ENCODE measurements around the gene LAPTM5.
"Not testable (repeated sequence)": the region's sequence is repeated elsewhere in the genome, so short reads cannot be mapped to it uniquely, and the experiment has no call there.

Gene LAPTM5

GRCh38 chr1:30773722-30774358 is 16.3 kb upstream of the LAPTM5 start:
- in situ Hi-C loops (cut with HindIII; ENCODE audit: low sequenced_read_pairs) = loop anchor here (5.0 kb wide), 2 partner anchors 52 to 93 kb away; partner anchors contain the start of gene MATN1

- in situ Hi-C loops (cut with HindIII; ENCODE audit: low sequenced_read_pairs) = loop anchor here (5.0 kb wide), 2 partner anchors 49 to 96 kb away; partner anchors contain the start of gene MATN1
Observed at GRCh38 chr1:30771005-30771404, 13.4 kb upstream of the LAPTM5 start.

GRCh38 chr1:30770150-30770549 is 12.6 kb upstream of the LAPTM5 start:
- in situ Hi-C loops (cut with HindIII; ENCODE audit: low sequenced_read_pairs) = loop anchor here (5.0 kb wide), 2 partner anchors 48 to 97 kb away; partner anchors contain the start of gene MATN1

GRCh38 chr1:30768830-30769718 is 11.5 kb upstream of the LAPTM5 start:
- in situ Hi-C loops (cut with HindIII; ENCODE audit: low sequenced_read_pairs) = no loop called here

- in situ Hi-C loops (cut with HindIII; ENCODE audit: low sequenced_read_pairs) = no loop called here
Observed at GRCh38 chr1:30768159-30768829, 10.7 kb upstream of the LAPTM5 start.

GRCh38 chr1:30766948-30767347 is 9.4 kb upstream of the LAPTM5 start:
- in situ Hi-C loops (cut with HindIII; ENCODE audit: low sequenced_read_pairs) = not testable (repeated sequence)

GRCh38 chr1:30765556-30766434 is 8.2 kb upstream of the LAPTM5 start:
- in situ Hi-C loops (cut with HindIII; ENCODE audit: low sequenced_read_pairs) = no loop called here

GRCh38 chr1:30764939-30765555 is 7.5 kb upstream of the LAPTM5 start:
- in situ Hi-C loops (cut with HindIII; ENCODE audit: low sequenced_read_pairs) = no loop called here

- in situ Hi-C loops (cut with HindIII; ENCODE audit: low sequenced_read_pairs) = no loop called here
Observed at GRCh38 chr1:30764396-30764795, 6.8 kb upstream of the LAPTM5 start.

GRCh38 chr1:30763651-30764248 is 6.2 kb upstream of the LAPTM5 start:
- in situ Hi-C loops (cut with HindIII; ENCODE audit: low sequenced_read_pairs) = no loop called here

GRCh38 chr1:30762930-30763650 is 5.5 kb upstream of the LAPTM5 start:
- in situ Hi-C loops (cut with HindIII; ENCODE audit: low sequenced_read_pairs) = no loop called here

GRCh38 chr1:30762152-30762929 is 4.8 kb upstream of the LAPTM5 start:
- in situ Hi-C loops (cut with HindIII; ENCODE audit: low sequenced_read_pairs) = no loop called here

- in situ Hi-C loops (cut with HindIII; ENCODE audit: low sequenced_read_pairs) = no loop called here
Observed at GRCh38 chr1:30761381-30762151, 4.0 kb upstream of the LAPTM5 start.

- in situ Hi-C loops (cut with HindIII; ENCODE audit: low sequenced_read_pairs) = no loop called here
Observed at GRCh38 chr1:30760596-30761324, 3.2 kb upstream of the LAPTM5 start.

- in situ Hi-C loops (cut with HindIII; ENCODE audit: low sequenced_read_pairs) = no loop called here
Observed at GRCh38 chr1:30759718-30760281, 2.2 kb upstream of the LAPTM5 start.

- in situ Hi-C loops (cut with HindIII; ENCODE audit: low sequenced_read_pairs) = no loop called here
Observed at GRCh38 chr1:30758785-30759380, 1.3 kb upstream of the LAPTM5 start.

Data from endothelial cell of hepatic sinusoid (primary cell).